ENCODE results near the gene UCHL3. TPM values are rescaled to one million over a fixed set of nuclear protein-coding genes. Genes with fewer than 3 reads are reported as not detected.

Gene UCHL3
- total and polyA plus RNA-seq, 2 experiments from 2014 or later = 64.6 to 143 TPM

- H3K9me2 ChIP-seq (ENCODE audit: insufficient read depth) = no peaks in the 10 kb centered on the region
- Mint-ChIP-seq H3K4me1 (no peaks in the 10 kb centered on the region), H3K27ac (no peak overlapping the region), H3K27me3 (ENCODE audit: insufficient read depth, low read depth, poor library complexity) (no peaks in the 10 kb centered on the region), H3K4me3 (no peak overlapping the region), H3K36me3 (ENCODE audit: low read depth) (peaks cover 8% of the 10 kb centered on the region; the same call in 2 of the 3 replicates), H3K9me3 (no peaks in the 10 kb centered on the region)
- H3K4me1 ChIP-seq (ENCODE audit: insufficient read depth) = no peaks in the 10 kb centered on the region
- DNase-seq (ENCODE audit: low spot score) (no peak), ATAC-seq (no peak)
- H3K27me3 ChIP-seq (ENCODE audit: insufficient read depth) = no peaks in the 10 kb centered on the region
- no peak overlapping the region for H3K27ac ChIP-seq (ENCODE audit: low read depth)
- H3K4me2 ChIP-seq = no peak overlapping the region
- H4K20me1 ChIP-seq (replicated peaks; ENCODE audit: insufficient read depth) = no peaks in the 10 kb centered on the region
- H3K36me3 ChIP-seq (ENCODE audit: insufficient read depth) = peaks cover 2% of the 10 kb centered on the region; the same call in 1 of the 2 replicates
- no peaks in the 10 kb centered on the region for H3F3A ChIP-seq (replicated peaks; ENCODE audit: low read depth)
- no peak overlapping the region for H2AFZ ChIP-seq
- TF ChIP-seq ZNF114 (CRISPR knock-in tag; IDR thresholded peaks at IDR 0.05) (no peak), JUNB (IDR thresholded peaks at IDR 0.05; ENCODE audit: unreplicated experiment) (no peak), EZH2phosphoT487 (IDR thresholded peaks at IDR 0.05; ENCODE audit: unreplicated experiment) (no peak), ZNF331 (CRISPR knock-in tag; IDR thresholded peaks at IDR 0.05; ENCODE audit: low read depth) (no peak), CTCF (conservative IDR thresholded peaks at IDR 0.05; ENCODE audit: low read depth in 2 of 2) (no peak), CREB1 (CRISPR knock-in tag; IDR thresholded peaks at IDR 0.05; ENCODE audit: low read depth) (no peak), EZH2 (IDR thresholded peaks at IDR 0.05; ENCODE audit: low read depth, unreplicated experiment) (no peak), REST (IDR thresholded peaks at IDR 0.05; ENCODE audit: unreplicated experiment) (no peak), ZNF462 (CRISPR knock-in tag; IDR thresholded peaks at IDR 0.05) (no peak), NANOG (IDR thresholded peaks at IDR 0.05; ENCODE audit: borderline replicate concordance) (no peak), POLR2AphosphoS5 (IDR thresholded peaks at IDR 0.05; ENCODE audit: low read depth) (no peak), ETS1 (IDR thresholded peaks at IDR 0.05) (no peak), STAT1 (IDR thresholded peaks at IDR 0.05; ENCODE audit: unreplicated experiment) (no peak)
- no peak overlapping the region for H3K4me3 ChIP-seq
- peaks cover 14% of the 10 kb centered on the region for H3K79me2 ChIP-seq (replicated peaks; ENCODE audit: insufficient read depth)
Observed at GRCh38 chr13:75556961-75557360, 7.4 kb downstream of the UCHL3 start.

Data from GM23338 (cell line).